ENCODE data around the gene RBMS3. TPM values are rescaled to one million over a fixed set of nuclear protein-coding genes. Genes with fewer than 3 reads are reported as not detected.

Gene RBMS3
- 6.8 and 10.5 TPM in 2 replicates for total RNA-seq

DNA sequence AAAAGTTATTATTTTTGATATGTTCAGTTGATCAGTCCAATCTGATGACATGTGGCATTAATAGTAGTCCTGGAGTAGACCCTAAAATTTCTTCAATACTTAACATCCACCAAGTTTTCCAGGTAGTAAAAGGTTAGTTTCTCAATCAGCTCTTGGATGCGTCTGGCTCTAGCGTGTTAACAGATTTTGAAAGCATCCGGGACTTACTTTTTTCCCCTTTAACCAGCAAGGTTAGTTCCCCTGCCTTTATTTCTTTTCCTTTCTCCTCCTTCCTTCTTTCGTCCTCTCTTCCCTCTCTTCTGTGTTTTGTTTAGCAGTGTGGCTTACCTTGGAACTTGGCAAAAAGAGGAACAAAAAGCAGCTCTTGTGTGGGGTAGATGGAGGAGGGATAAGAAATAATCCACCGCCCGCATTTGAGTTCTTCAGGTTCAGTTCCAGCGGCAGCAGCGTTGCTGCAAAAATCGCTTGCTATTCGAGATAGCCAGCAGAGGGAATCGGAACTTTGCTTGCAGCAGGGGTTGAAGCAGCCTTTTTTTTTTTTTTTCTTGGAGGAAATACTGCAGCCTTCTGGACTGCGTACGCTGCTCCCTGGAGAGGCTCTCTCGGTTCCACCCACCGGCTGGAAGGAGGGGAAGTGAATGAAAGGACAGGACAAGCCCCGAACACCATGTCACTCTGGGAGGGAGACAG, at the start of gene RBMS3:
RBMS3 (plus strand) TSS at position 668 of the 690 bp plus-strand sequence.

